HG02885 (cell line): ENCODE data around the gene MED16.
"Not testable (repeated sequence)": the region's sequence is repeated elsewhere in the genome, so short reads cannot be mapped to it uniquely, and the experiment has no call there.

Source experiments
- ATAC-seq: cut with Tn5 transposase; IDR thresholded peaks from one replicate; pipeline ENCODE4 v1.9.1; 2021; ENCODE audit warnings: mild to moderate bottlenecking; ENCODE audit not compliant: unreplicated experiment, poor library complexity

MED16 gene

DNA sequence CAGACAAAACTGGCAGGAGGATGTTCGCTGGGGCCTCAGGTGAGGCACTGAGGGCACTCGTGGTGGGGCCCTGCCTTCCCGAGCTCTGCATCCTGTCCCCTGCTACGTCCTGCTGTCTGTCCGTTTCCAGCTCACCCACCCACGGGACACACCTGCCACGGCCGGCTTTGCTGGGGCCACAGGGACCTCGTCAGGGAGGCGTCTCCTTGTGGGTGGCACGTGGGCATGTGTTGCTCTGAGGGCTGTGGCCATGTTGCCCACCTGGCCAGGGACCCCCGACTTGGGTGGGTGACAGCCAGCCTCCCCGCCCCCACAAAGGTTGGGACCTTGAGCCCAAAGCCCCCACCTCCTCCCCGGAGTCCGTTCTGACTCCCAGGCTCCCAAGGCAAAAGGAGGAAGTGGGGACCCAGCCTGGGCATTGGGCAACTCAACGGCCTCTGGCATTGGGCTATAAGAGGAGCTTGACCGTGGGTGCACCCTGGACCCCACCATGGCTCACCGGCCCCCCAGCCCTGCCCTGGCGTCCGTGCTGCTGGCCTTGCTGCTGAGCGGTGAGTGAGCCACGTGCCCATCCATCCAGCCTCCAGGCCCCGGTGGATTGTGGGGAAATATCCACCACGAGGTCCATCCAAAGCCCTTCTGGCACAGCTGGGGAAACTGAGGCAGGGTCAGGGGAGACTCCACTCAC lies 52.3 kb downstream of the MED16 start, which contains the start of gene PRTN3:
Gene PRTN3 (plus strand): TSS at position 481 of the 688 bp plus-strand sequence. CDS start 10 bp downstream, at position 491.
- no peak for ATAC-seq

DNA sequence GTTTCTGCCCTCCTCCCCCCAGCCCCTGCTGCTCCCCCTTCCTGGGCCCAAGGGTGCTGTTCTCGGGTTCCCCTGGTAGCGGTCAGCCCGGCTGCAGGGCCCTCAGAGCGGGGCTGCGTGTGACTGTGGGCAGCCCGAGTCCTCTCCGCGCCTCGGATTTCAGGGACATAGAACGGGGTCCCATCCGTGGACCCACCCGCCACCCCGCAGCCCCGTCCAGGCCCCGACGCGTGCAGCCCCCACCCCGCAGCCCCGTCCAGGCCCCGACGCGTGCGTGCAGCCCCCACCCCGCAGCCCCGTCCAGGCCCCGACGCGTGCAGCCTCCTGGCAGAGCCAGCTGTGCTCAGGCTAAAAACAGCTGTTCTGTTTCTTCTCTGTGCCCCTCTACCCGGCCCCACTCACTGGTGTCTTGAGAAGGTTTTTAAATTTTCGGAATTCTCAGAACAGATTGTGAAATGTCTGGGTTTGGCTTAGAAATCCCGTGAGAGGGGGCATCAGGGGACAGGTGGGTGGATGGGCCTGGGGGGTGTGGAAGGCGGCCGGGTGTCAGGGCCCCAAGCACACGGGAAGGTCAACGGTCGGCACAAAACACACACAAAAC lies 57.7 kb downstream of the MED16 start:
- ATAC-seq, result no peak

DNA sequence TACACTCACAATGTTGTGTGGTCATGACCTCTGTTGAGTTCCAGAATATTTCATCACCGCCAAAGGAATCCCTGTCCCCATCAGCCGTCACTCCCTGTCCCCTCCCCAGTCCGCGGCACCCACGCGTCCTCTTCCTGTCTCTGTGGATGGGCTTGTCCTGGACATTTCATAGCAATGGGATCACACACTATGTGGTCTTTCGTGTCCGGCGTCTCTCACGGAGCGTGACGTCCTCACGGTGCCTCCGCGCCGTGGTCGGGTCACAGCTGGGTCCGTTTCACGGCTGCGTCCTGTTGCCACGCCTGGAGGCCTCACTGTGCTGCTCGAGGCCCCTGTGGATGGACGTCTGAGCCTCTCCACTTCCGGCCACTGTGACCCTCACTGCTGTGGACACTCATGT lies 58.8 kb downstream of the MED16 start:
- no peak for ATAC-seq

DNA sequence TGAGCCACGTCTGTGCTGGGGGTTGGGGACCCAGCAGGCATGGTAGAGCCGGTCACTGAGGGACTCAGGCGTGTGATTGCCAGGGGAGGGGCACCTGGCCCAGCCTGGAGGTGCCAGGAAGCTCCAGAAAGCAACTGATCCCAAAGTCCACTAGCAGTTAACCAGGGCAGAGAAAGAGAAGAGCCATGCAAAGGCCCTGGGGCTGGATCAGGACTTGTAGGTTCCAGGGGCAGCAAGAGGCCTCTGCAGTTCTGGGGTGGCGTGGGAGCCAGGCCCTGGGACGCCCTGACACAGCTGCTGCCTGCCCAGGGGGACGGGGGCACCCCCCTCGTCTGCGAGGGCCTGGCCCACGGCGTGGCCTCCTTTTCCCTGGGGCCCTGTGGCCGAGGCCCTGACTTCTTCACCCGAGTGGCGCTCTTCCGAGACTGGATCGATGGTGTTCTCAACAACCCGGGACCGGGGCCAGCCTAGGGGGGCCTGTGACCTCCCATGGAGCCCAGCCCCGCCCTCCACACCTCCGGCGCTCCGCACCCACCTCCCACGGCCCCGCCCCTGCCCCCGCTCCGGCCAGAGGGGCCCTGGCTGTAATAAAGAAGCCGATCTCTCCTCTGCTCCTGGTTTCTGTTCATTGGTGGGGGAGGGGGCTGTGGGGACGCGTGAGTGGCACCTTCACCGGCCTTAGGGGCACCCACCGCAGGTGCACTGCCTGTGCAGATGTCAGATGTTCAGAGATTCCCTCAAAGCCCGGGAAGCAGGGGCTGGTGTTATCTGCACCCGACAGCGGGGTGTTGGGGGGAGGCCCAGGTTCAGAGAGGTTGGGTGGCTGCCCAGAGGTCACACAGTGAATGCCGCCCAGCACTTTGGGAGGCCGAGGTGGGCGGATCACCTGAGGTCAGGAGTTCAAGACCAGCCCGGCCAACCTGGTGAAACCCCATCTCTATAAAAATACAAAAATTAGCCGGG lies 61.3 kb downstream of the MED16 start:
- ATAC-seq, result no peak

DNA sequence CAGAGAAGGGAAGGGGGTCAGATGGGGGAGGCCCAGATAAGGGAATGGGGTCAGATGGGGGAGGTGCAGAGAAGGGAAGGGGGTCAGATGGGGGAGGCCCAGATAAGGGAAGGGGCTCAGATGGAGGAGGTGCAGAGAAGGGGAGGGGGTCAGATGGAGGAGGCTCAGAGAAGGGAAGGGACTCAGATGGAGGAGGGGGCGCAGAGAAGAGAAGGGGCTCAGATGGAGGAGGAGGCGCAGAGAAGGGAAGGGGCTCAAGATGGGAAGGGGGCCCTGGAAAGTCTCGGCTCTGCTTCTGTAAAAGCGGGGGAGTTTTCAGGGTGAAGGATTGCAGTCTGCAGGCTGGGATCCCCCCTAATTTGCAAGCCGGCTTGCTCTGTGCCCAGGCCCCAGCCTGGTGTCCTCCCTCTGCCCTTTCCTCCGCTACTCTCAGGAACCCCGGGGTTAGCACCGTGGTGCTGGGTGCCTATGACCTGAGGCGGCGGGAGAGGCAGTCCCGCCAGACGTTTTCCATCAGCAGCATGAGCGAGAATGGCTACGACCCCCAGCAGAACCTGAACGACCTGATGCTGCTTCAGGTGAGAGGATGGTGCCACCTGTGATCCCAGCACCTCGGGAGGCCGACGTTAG lies 63.7 kb downstream of the MED16 start:
- ATAC-seq, result no peak

DNA sequence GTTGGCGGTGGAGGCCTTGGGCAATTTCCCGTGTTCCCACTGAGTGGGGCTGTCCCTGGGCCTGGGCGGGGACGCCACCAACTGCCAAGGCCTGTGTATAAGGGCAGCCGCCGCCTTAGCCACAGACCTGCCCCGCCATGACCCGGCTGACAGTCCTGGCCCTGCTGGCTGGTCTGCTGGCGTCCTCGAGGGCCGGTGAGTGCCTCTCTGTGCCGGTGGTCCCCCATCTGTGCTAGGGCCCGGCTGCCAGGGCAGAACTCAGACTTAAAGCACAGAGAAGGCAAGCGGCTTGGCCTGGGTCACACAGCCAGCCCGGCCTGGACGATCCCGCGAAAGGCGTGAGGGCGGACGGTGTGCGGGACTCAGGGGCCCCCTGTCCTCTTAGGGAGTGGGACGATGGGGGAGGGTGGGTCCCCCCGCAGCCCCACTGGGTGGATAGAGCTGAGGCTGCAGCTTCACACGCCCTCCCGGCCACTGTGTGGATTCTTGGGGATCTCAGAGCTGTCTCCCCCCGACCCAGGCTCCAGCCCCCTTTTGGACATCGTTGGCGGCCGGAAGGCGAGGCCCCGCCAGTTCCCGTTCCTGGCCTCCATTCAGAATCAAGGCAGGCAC lies 65.2 kb downstream of the MED16 start, which contains the start of gene AZU1:
Gene AZU1 (plus strand): TSS at position 128 of the 612 bp plus-strand sequence. CDS start 10 bp downstream, at position 138.
- no peak for ATAC-seq

DNA sequence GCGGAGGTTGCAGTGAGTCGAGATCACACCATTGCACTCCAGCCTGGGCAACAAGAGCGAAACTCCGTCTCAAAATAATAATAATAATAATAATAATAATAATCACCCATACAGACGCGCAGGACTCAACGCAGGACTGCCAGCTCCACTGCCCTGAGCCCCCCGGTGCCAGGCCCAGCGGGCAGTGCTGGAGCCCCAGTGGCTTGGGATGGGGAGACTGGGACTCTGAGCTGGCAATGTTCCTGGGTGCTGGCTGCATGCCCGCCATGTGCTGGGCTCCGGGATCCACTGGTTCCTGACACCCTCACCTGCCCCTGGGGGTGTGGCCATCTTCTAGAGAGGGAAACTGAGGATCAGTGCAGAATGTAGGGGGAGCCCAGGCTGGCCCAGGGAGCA lies 65.7 kb downstream of the MED16 start:
- ATAC-seq, result no peak

DNA sequence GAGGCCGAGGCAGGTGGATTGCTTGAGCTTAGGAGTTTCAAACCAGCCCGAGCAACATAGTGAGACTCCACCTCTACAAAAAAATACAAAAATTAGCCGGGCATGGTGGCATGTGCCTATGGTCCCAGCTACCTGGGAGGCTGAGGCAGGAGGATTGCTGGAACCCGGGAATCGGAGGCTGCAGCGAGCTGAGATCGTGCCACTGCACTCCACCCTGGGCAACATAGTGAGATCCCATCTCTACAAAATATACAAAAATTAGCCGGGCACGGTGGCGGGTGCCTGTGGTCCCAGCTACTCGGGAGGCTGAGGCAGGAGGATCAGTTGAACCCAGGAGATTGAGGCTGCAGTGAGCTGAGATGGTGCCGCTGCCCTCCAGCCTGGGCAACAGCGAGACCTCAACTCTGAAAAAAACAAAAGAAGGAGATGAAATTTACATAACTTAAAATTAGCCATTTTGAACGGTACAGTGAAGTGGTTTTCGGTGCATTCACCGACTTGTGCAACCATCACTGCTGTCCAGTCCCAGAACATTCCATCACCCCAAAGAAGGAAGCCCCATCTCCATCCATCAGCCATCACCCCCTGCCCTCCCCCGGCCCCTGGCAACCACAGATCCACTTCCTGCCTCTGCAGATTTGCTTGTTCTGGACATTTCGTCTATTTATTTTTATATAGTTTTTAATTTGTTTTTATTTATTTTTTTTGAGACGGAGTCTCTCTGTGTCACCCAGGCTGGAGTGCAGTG lies 66.9 kb downstream of the MED16 start:
- ATAC-seq, result no peak

DNA sequence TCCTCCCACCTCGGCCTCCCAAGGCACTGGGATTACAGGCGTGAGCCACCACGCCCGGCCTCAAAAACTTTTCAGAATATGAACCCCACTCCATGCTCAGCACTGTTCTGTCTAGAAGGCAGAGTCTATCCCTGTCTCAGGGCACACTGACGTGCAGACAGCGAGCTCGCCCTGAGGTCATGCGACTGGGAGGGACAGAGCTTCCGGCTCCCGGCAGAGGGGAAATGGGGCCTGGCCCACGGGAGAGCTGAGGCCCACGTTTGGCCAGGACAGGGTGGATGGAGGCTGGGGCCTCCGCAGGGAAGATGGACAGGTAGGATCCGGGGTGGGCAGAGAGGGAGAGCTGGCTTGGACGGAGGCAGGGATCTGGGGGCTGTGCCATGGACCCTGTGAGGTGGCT lies 68.1 kb downstream of the MED16 start:
- ATAC-seq, result no peak

DNA sequence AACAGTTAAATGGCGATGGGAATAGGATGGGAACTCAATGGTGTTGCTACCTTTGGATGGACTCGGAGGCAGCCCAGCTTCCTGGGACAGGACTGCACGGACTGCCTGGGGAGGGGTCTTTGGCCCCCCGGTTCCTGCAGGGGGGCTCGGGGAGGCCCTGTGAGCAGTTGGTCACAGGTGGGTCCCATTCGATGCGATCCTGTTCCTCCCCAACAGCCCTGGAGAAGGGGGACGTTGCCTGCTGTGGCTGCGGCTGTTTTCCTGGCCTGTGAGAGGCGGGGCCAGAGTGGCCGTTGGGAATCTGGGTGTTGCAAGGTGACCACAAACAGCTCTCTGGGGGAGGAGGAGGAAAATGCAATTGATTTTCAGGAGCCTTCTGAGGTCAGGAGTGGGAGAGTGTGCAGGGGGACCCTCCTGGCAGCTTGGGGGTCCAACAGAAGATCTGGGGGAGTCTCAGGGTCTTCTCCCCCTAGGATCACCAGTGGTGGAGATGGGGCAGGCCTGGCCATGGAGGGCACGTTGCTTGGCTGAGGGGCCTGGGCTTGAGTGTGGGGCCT lies 69.3 kb downstream of the MED16 start:
- no peak for ATAC-seq

DNA sequence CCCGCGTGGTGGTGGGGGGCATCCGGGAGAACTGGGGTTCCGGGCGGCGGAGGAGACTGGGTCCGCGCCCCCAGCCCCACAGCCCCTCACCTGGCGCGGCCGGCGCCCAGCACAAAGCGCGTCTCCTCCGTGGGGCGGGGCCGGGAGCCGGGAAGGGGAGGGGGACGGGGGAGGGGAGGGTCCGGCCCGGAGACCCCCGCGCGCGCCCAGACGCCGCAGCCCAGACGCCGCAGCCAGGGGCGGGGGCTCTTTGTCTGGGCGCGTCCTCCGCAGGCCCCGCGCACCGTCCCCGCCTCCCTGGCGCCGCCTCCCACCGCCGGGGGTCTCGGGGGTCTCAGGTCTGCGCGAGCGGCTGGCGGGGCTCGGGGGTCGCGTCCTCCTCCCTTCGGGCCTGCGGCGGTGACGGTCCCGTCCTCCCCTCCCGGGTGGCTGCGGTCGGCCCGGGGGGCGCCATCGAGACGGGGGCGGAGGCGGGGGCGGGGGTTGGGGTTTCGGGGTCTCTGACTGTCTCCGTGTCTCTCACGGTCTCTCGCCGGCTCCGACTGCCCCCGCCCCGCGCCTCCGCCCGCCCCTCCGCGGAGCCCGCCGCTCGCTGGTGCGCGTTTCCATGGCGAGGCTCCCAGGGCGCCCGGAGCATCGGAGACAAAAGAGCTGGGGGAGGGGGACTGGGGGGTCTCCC lies 71.0 kb downstream of the MED16 start, which contains the start of gene PLPPR3:
Gene PLPPR3 (minus strand): TSS at position 131 of the 679 bp plus-strand sequence. CDS start 396 bp downstream, outside the sequence.
- ATAC-seq, result no peak

DNA sequence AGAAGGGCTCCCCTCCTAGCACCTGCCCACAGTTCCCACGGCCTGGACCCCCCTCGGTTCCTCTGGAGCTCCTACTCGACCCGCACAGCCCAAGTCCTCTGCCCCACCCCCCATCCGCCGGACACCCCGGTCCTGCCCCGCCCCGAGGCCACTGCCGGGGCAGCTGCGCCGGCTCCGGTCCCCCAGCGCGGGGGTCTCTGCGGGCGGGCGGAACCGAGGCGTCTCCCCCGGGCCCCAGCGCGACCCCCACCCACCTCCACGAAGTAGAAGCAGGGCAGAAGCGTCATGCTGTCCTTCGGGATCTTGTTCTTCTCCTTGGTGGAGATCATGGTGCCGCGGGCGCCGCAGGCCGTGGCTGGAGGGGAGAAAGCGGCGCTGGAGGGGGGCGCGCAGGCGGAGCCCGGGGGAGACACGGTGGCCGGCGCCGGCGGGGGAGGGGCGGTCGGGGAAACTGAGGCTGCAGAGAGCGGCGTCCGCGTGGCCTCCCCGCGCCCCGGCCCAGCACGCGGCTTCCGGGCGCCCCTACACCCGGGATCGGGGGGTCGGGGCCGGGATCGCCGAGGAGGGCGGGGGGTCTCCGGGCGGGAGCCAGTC lies 71.7 kb downstream of the MED16 start:
- ATAC-seq, result no peak

DNA sequence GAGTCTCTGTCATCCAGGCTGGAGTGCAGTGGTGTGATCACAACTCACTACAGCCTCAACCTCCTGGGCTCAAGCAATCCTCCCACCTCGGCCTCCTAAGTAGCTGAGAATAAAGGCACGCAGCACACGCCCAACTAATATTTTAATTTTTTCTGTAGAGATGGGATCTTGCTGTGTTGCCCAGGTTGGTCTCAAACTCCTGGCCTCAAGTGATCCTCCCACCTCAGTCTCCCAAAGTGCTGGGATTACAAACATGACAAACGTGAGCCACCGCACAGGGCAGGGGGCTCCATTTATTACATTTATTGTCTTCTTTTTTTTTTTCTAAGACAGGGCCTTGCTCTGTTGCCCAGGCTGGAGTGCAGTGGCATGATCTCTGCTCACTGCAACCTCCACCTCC lies 72.8 kb downstream of the MED16 start:
- ATAC-seq, result not testable (repeated sequence)
